HepG2 (cell line): Measurements from ENCODE around the gene MTA2. TPM values are rescaled to one million over a fixed set of nuclear protein-coding genes. Genes with fewer than 3 reads are reported as not detected.

ENCODE experiments used
- ARNT2 ChIP-seq: sonication (generic); formaldehyde crosslinking; IDR thresholded peaks from 2 replicates; pipeline ENCODE4 v1.8.0; 2022; ENCODE audit warnings: mild to moderate bottlenecking, low read depth, missing genetic modification reagents, moderate library complexity
- ELF1 ChIP-seq: sonication (generic); formaldehyde crosslinking; IDR thresholded peaks from 2 replicates; pipeline ENCODE4 v1.4.0; 2020; ENCODE audit warnings: missing genetic modification reagents
- ETV5 ChIP-seq: IDR thresholded peaks from 2 replicates; pipeline ENCODE4 v1.6.1; 2018; ENCODE audit warnings: missing biosample characterization, missing genetic modification reagents, inconsistent platforms, borderline replicate concordance
- IKZF4 ChIP-seq: sonication (generic); formaldehyde crosslinking; IDR thresholded peaks from 2 replicates; pipeline ENCODE4 v1.5.1; 2020; ENCODE audit warnings: borderline replicate concordance, mild to moderate bottlenecking, low read depth, missing genetic modification reagents; ENCODE audit errors: not compliant biosample characterization
- KLF15 ChIP-seq: sonication (generic); formaldehyde crosslinking; IDR thresholded peaks from 2 replicates; pipeline ENCODE4 v1.8.1; 2023; ENCODE audit warnings: borderline replicate concordance, mild to moderate bottlenecking, inconsistent platforms, missing genetic modification reagents, mixed read lengths
- KLF16 ChIP-seq, 2 experiments: sonication (generic) in 1 of 2; formaldehyde crosslinking in 1 of 2; IDR thresholded peaks; 2 replicates each; pipeline versions ENCODE4 v1.6.1 to v1.8.0; 2016 to 2023; ENCODE audit warnings: missing genetic modification reagents in 2 of 2, missing compliant biosample characterization in 1 of 2
- MAFG ChIP-seq: sonication (generic); formaldehyde crosslinking; IDR thresholded peaks from 2 replicates; pipeline ENCODE4 v1.5.1; 2020; ENCODE audit warnings: mild to moderate bottlenecking, missing genetic modification reagents
- MIER3 ChIP-seq: IDR thresholded peaks from 2 replicates; pipeline ENCODE4 v1.6.1; 2016; ENCODE audit warnings: missing compliant biosample characterization, borderline replicate concordance
- ONECUT2 ChIP-seq: sonication (generic); formaldehyde crosslinking; IDR thresholded peaks from 2 replicates; pipeline ENCODE4 v1.4.0; 2020; ENCODE audit warnings: missing genetic modification reagents
- SIN3B ChIP-seq: fragments of 150-350 bp; IDR thresholded peaks from 2 replicates; pipeline ENCODE4 v1.6.1; 2014; ENCODE audit warnings: low read length
- SP1 ChIP-seq, 2 experiments: fragments of 450-650 bp in 1 of 2; sonication (generic) in 1 of 2; formaldehyde crosslinking in 1 of 2; IDR thresholded peaks; 2 replicates each; pipeline versions ENCODE4 v1.4.0 to v1.6.1; 2016 to 2020; ENCODE audit warnings: missing genetic modification reagents in 1 of 2
- ZNF343 ChIP-seq: sonication (generic); formaldehyde crosslinking; IDR thresholded peaks from 2 replicates; pipeline ENCODE4 v1.4.0; 2020; ENCODE audit warnings: mild to moderate bottlenecking, missing genetic modification reagents
- ZNF615 ChIP-seq: sonication (generic); formaldehyde crosslinking; IDR thresholded peaks from 2 replicates; pipeline ENCODE4 v1.5.0; 2020; ENCODE audit warnings: mild to moderate bottlenecking, missing genetic modification reagents, borderline replicate concordance
- ZNF768 ChIP-seq: sonication (generic); formaldehyde crosslinking; IDR thresholded peaks from 2 replicates; pipeline ENCODE4 v1.4.0; 2020; ENCODE audit warnings: missing genetic modification reagents
- ZNF773 ChIP-seq: sonication (generic); formaldehyde crosslinking; IDR thresholded peaks from 2 replicates; pipeline ENCODE4 v1.4.0; 2020; ENCODE audit warnings: missing genetic modification reagents, borderline replicate concordance
- ZZZ3 ChIP-seq: sonication (generic); formaldehyde crosslinking; IDR thresholded peaks from 2 replicates; pipeline ENCODE4 v1.4.0; 2020; ENCODE audit warnings: missing genetic modification reagents, mild to moderate bottlenecking, borderline replicate concordance
- polyA plus RNA-seq, 8 experiments: library from polyadenylated mRNA; depleted of rRNA in 3 of 8; stranded (reverse) in 7 of 8; unstranded in 1 of 8; fragments of >200 nt; fragmentation: Illumina TruSeq in 4 of 8; extraction: Trizol in 4 of 8; gene quantifications; 2 replicates each; pipeline versions ENCODE4 v1.2.1 to v1.2.3, GENCODE V29; 2011 to 2016; ENCODE audit warnings: low read depth in 4 of 8, missing spikeins in 1 of 8, mixed read lengths in 1 of 8; ENCODE audit not compliant: insufficient read depth in 1 of 8
- total RNA-seq, 5 experiments: library from RNA; depleted of rRNA; stranded (reverse); fragments of >200 nt; fragmentation: Illumina TruSeq; extraction: Trizol; gene quantifications; 2 replicates each; pipeline ENCODE4 v1.2.3, GENCODE V29; 2016; ENCODE audit warnings: low read depth in 1 of 5
- TF ChIP-seq, protein P1 (sequence below): sonication (generic); formaldehyde crosslinking; IDR thresholded peaks from 2 replicates; pipeline ENCODE4 v1.5.0; 2020; ENCODE audit warnings: missing genetic modification reagents, mild to moderate bottlenecking, borderline replicate concordance
- TF ChIP-seq, protein P2 (sequence below): IDR thresholded peaks from 2 replicates; pipeline ENCODE4 v1.6.1; 2018; ENCODE audit warnings: missing genetic modification reagents, mild to moderate bottlenecking, missing compliant biosample characterization
- TF ChIP-seq, protein P3 (sequence below): sonication (generic); formaldehyde crosslinking; IDR thresholded peaks from 2 replicates; pipeline ENCODE4 v1.5.0; 2020; ENCODE audit warnings: mild to moderate bottlenecking, missing genetic modification reagents, borderline replicate concordance
- TF ChIP-seq, protein P4 (sequence below): sonication (generic); formaldehyde crosslinking; IDR thresholded peaks from 2 replicates; pipeline ENCODE4; 2020; ENCODE audit warnings: missing genetic modification reagents, mild to moderate bottlenecking, borderline replicate concordance

The MTA2 gene
- total and polyA plus RNA-seq, 2 of the 13 experiments (the other 11 are each of a cell fraction or from before 2014, with no cell fraction given), result 14.0 to 70.0 TPM

GRCh38 chr11:62601372-62602140 is at the start of gene MTA2 (continued):
- TF ChIP-seq MIER3 (CRISPR knock-in tag) (peak; percentile 73; the same call in 1 of the 2 replicates), ELF1 (CRISPR knock-in tag) (peak; percentile 81), KLF16 (CRISPR knock-in tag; IDR thresholded peaks at IDR 0.05) (peak in 1 of 2 experiments; percentile 75; a peak in 1 of 4 replicates), ZNF768 (CRISPR knock-in tag) (peak; percentile 14; the same call in 1 of the 2 replicates), ZNF615 (CRISPR knock-in tag) (0 out of 2 replicates have a peak, but pooled peaks have one; percentile 19), ETV5 (CRISPR knock-in tag) (peak; percentile 73; the same call in 1 of the 2 replicates), IKZF4 (CRISPR knock-in tag) (no peak), MAFG (CRISPR knock-in tag) (no peak), ZNF773 (CRISPR knock-in tag) (no peak; the same call in 1 of the 2 replicates), ONECUT2 (CRISPR knock-in tag) (no peak), SP1 (IDR thresholded peaks at IDR 0.05) (no peak), SP1 (CRISPR knock-in tag; IDR thresholded peaks at IDR 0.05) (peak; percentile 81; the same call in 1 of the 2 replicates), KLF15 (no peak), ZZZ3 (CRISPR knock-in tag) (peak; percentile 58; the same call in 1 of the 2 replicates), ZNF343 (CRISPR knock-in tag) (no peak; the same call in 1 of the 2 replicates), SIN3B (no peak), ARNT2 (CRISPR knock-in tag) (peak; percentile 61)
- TF ChIP-seq, protein P1, sequence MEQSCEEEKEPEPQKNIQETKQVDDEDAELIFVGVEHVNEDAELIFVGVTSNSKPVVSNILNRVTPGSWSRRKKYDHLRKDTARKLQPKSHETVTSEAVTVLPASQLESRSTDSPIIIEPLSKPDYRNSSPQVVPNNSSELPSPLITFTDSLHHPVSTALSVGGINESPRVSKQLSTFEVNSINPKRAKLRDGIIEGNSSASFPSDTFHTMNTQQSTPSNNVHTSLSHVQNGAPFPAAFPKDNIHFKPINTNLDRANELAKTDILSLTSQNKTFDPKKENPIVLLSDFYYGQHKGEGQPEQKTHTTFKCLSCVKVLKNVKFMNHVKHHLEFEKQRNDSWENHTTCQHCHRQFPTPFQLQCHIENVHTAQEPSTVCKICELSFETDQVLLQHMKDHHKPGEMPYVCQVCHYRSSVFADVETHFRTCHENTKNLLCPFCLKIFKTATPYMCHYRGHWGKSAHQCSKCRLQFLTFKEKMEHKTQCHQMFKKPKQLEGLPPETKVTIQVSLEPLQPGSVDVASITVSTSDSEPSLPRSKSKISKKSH (CRISPR knock-in tag), result peak; percentile 26; the same call in 1 of the 2 replicates
- TF ChIP-seq, protein P2, sequence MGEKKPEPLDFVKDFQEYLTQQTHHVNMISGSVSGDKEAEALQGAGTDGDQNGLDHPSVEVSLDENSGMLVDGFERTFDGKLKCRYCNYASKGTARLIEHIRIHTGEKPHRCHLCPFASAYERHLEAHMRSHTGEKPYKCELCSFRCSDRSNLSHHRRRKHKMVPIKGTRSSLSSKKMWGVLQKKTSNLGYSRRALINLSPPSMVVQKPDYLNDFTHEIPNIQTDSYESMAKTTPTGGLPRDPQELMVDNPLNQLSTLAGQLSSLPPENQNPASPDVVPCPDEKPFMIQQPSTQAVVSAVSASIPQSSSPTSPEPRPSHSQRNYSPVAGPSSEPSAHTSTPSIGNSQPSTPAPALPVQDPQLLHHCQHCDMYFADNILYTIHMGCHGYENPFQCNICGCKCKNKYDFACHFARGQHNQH (CRISPR knock-in tag), result peak; percentile 39; the same call in 1 of the 2 replicates
- TF ChIP-seq, protein P3, sequence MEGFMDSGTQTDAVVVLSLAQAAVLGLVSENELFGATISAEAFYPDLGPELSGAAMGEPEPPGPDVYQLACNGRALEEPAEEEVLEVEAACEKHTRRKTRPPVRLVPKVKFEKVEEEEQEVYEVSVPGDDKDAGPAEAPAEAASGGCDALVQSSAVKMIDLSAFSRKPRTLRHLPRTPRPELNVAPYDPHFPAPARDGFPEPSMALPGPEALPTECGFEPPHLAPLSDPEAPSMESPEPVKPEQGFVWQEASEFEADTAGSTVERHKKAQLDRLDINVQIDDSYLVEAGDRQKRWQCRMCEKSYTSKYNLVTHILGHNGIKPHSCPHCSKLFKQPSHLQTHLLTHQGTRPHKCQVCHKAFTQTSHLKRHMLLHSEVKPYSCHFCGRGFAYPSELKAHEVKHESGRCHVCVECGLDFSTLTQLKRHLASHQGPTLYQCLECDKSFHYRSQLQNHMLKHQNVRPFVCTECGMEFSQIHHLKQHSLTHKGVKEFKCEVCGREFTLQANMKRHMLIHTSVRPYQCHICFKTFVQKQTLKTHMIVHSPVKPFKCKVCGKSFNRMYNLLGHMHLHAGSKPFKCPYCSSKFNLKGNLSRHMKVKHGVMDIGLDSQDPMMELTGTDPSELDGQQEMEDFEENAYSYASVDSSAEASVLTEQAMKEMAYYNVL, result peak; percentile 26; the same call in 1 of the 2 replicates
- TF ChIP-seq, protein P4, sequence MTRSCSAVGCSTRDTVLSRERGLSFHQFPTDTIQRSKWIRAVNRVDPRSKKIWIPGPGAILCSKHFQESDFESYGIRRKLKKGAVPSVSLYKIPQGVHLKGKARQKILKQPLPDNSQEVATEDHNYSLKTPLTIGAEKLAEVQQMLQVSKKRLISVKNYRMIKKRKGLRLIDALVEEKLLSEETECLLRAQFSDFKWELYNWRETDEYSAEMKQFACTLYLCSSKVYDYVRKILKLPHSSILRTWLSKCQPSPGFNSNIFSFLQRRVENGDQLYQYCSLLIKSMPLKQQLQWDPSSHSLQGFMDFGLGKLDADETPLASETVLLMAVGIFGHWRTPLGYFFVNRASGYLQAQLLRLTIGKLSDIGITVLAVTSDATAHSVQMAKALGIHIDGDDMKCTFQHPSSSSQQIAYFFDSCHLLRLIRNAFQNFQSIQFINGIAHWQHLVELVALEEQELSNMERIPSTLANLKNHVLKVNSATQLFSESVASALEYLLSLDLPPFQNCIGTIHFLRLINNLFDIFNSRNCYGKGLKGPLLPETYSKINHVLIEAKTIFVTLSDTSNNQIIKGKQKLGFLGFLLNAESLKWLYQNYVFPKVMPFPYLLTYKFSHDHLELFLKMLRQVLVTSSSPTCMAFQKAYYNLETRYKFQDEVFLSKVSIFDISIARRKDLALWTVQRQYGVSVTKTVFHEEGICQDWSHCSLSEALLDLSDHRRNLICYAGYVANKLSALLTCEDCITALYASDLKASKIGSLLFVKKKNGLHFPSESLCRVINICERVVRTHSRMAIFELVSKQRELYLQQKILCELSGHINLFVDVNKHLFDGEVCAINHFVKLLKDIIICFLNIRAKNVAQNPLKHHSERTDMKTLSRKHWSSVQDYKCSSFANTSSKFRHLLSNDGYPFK, result peak; percentile 33; the same call in 1 of the 2 replicates
